ENCODE measurements around the gene YPEL2.

YPEL2 gene

DNA sequence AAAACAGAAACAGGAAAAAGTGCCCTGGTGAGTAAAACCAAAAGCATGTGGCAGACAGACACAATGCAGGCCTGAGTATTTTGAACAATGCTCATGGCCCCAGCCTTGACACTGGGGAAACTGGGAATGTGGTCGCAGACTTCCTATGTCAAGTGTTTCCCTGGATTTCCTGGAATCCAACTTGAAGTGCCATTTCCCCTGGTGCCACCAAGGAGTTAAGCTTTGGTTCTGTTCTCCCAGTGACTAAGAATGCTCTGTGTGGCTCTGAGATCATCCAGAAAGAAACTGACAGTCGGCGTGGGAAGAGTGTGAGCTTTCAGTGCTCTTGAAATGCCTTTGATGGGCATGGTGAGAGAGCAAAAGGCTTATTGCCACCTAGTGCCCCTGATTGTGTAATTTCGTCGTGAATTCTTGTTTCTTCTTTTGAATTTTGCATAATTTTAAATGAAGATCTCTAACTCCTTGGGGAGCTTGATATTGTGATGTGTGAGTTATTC is 96.0 kb downstream of the YPEL2 start:
- no peaks in the 10 kb centered on the region for H3K9me2 ChIP-seq (replicated peaks; ENCODE audit: low read depth, low read length)
- H3F3A ChIP-seq (ENCODE audit: low read depth): no peaks in the 10 kb centered on the region
- H3K9me3 ChIP-seq (ENCODE audit: insufficient read depth, low read depth, low read length): no peaks in the 10 kb centered on the region
- H3K79me2 ChIP-seq (ENCODE audit: insufficient read depth, low read length): no peaks in the 10 kb centered on the region
- TF ChIP-seq, protein P1, sequence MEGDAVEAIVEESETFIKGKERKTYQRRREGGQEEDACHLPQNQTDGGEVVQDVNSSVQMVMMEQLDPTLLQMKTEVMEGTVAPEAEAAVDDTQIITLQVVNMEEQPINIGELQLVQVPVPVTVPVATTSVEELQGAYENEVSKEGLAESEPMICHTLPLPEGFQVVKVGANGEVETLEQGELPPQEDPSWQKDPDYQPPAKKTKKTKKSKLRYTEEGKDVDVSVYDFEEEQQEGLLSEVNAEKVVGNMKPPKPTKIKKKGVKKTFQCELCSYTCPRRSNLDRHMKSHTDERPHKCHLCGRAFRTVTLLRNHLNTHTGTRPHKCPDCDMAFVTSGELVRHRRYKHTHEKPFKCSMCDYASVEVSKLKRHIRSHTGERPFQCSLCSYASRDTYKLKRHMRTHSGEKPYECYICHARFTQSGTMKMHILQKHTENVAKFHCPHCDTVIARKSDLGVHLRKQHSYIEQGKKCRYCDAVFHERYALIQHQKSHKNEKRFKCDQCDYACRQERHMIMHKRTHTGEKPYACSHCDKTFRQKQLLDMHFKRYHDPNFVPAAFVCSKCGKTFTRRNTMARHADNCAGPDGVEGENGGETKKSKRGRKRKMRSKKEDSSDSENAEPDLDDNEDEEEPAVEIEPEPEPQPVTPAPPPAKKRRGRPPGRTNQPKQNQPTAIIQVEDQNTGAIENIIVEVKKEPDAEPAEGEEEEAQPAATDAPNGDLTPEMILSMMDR (conservative IDR thresholded peaks at IDR 0.05; ENCODE audit: low read length): no peak
- TF ChIP-seq EZH2phosphoT487 (IDR thresholded peaks at IDR 0.05; ENCODE audit: borderline replicate concordance): no peak
- H3K36me3 ChIP-seq (ENCODE audit: insufficient read depth, low read length): no peaks in the 10 kb centered on the region
- H3K4me3 ChIP-seq (ENCODE audit: low read length, poor library complexity, severe bottlenecking): no peak overlapping the region
- no peak overlapping the region for H3K9ac ChIP-seq (ENCODE audit: low read depth, low read length, poor library complexity, severe bottlenecking)
- no peak overlapping the region for H3K4me2 ChIP-seq (ENCODE audit: low read depth, low read length, poor library complexity, severe bottlenecking)
- H4K20me1 ChIP-seq (ENCODE audit: insufficient read depth, low read length, poor library complexity, severe bottlenecking): no peaks in the 10 kb centered on the region
- H3K27me3 ChIP-seq (ENCODE audit: insufficient read depth, low read length, poor library complexity, severe bottlenecking): no peaks in the 10 kb centered on the region
- H2AFZ ChIP-seq (ENCODE audit: low read length): no peak overlapping the region
- no peaks in the 10 kb centered on the region for H3K4me1 ChIP-seq (ENCODE audit: insufficient read depth, low read length, poor library complexity, severe bottlenecking)

DNA sequence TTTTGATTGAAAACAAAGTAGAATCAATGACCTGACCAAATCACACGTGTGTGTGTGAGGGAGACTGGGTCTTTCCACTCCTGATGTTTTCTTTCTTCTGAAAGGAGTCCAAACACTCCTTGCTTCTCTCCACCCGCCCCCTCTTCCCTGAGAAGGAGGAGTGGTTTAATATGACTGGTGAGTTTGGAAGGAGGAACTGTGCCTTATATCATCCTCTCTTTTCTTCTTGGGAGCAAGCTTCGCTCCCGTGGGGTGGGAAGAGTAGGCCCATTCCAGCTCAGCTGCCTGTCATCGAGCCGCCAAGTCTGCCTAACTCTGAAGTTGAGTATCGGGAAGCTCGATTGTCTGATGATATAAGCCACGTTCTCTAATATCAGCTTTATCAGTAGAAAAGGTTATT is 96.5 kb downstream of the YPEL2 start:
- Histone ChIP-seq H3K36me3 (ENCODE audit: insufficient read depth, low read length) (no peaks in the 10 kb centered on the region), H3K9me3 (ENCODE audit: insufficient read depth, low read depth, low read length) (no peaks in the 10 kb centered on the region), H3K4me3 (ENCODE audit: low read length, poor library complexity, severe bottlenecking) (no peak overlapping the region), H3K27me3 (ENCODE audit: insufficient read depth, low read length, poor library complexity, severe bottlenecking) (no peaks in the 10 kb centered on the region), H3K9ac (ENCODE audit: low read depth, low read length, poor library complexity, severe bottlenecking) (no peak overlapping the region), H3K79me2 (ENCODE audit: insufficient read depth, low read length) (no peaks in the 10 kb centered on the region), H3K4me2 (ENCODE audit: low read depth, low read length, poor library complexity, severe bottlenecking) (no peak overlapping the region), H3F3A (ENCODE audit: low read depth) (no peaks in the 10 kb centered on the region), H4K20me1 (ENCODE audit: insufficient read depth, low read length, poor library complexity, severe bottlenecking) (no peaks in the 10 kb centered on the region), H3K9me2 (replicated peaks; ENCODE audit: low read depth, low read length) (no peaks in the 10 kb centered on the region), H3K4me1 (ENCODE audit: insufficient read depth, low read length, poor library complexity, severe bottlenecking) (no peaks in the 10 kb centered on the region), H2AFZ (ENCODE audit: low read length) (no peak overlapping the region)
- TF ChIP-seq EZH2phosphoT487 (IDR thresholded peaks at IDR 0.05; ENCODE audit: borderline replicate concordance): no peak
- TF ChIP-seq, protein P1 (conservative IDR thresholded peaks at IDR 0.05; ENCODE audit: low read length): no peak

GRCh38 chr17:59428916-59429485 is 97.5 kb downstream of the YPEL2 start:
- no peak overlapping the region for H3K4me2 ChIP-seq (ENCODE audit: low read depth, low read length, poor library complexity, severe bottlenecking)
- no peak overlapping the region for H3K4me3 ChIP-seq (ENCODE audit: low read length, poor library complexity, severe bottlenecking)
- no peaks in the 10 kb centered on the region for H4K20me1 ChIP-seq (ENCODE audit: insufficient read depth, low read length, poor library complexity, severe bottlenecking)
- no peak overlapping the region for H2AFZ ChIP-seq (ENCODE audit: low read length)
- no peak overlapping the region for H3K9ac ChIP-seq (ENCODE audit: low read depth, low read length, poor library complexity, severe bottlenecking)
- TF ChIP-seq, protein P1 (conservative IDR thresholded peaks at IDR 0.05; ENCODE audit: low read length): no peak
- no peak for TF ChIP-seq EZH2phosphoT487 (IDR thresholded peaks at IDR 0.05; ENCODE audit: borderline replicate concordance)
- no peaks in the 10 kb centered on the region for H3K36me3 ChIP-seq (ENCODE audit: insufficient read depth, low read length)
- no peaks in the 10 kb centered on the region for H3K27me3 ChIP-seq (ENCODE audit: insufficient read depth, low read length, poor library complexity, severe bottlenecking)
- no peaks in the 10 kb centered on the region for H3K79me2 ChIP-seq (ENCODE audit: insufficient read depth, low read length)
- H3K9me2 ChIP-seq (replicated peaks; ENCODE audit: low read depth, low read length): no peaks in the 10 kb centered on the region
- no peaks in the 10 kb centered on the region for H3F3A ChIP-seq (ENCODE audit: low read depth)
- no peaks in the 10 kb centered on the region for H3K9me3 ChIP-seq (ENCODE audit: insufficient read depth, low read depth, low read length)
- no peaks in the 10 kb centered on the region for H3K4me1 ChIP-seq (ENCODE audit: insufficient read depth, low read length, poor library complexity, severe bottlenecking)
